CD14-positive monocyte (primary cell): Measurements from ENCODE around the gene TUBA1A. TPM values are rescaled to one million over a fixed set of nuclear protein-coding genes. Genes with fewer than 3 reads are reported as not detected.

Experiments
- DNase-seq, 3 donors: peaks; one replicate each; pipeline ENCODE4 v3.0.0-alpha.2; 2011 to 2022
- H2AFZ ChIP-seq: 2 replicates; pipeline ENCODE4 v1.6.0; 2012; ENCODE audit warnings: mild to moderate bottlenecking, low read depth, low read length, inconsistent platforms; ENCODE audit not compliant: insufficient read depth, poor library complexity, severe bottlenecking
- H3K27ac ChIP-seq, 2 donors: 1 replicate in 1 of 2; 2 replicates in 1 of 2; pipeline ENCODE4 v1.5.1; 2012 to 2013; ENCODE audit warnings: low read length in 2 of 2, control low read depth in 1 of 2, inconsistent platforms in 1 of 2, low read depth in 1 of 2, mild to moderate bottlenecking in 1 of 2
- H3K27me3 ChIP-seq, 2 donors: one replicate each; pipeline versions ENCODE4 v1.6.0 to v1.6.1; 2011 to 2013; ENCODE audit warnings: low read length in 2 of 2; ENCODE audit not compliant: control insufficient read depth in 2 of 2, insufficient read depth in 2 of 2
- H3K36me3 ChIP-seq, 2 donors: replicated peaks in 1 of 2; 1 replicate in 1 of 2; 2 replicates in 1 of 2; pipeline versions ENCODE4 v1.5.1 to v1.6.1; 2012 to 2013; ENCODE audit warnings: low read length in 2 of 2, control low read depth in 1 of 2, inconsistent platforms in 1 of 2, mild to moderate bottlenecking in 1 of 2; ENCODE audit not compliant: insufficient read depth in 2 of 2, control insufficient read depth in 1 of 2
- H3K4me1 ChIP-seq, 2 donors: 1 replicate in 1 of 2; 2 replicates in 1 of 2; pipeline versions ENCODE4 v1.5.1 to v1.6.1; 2012 to 2013; ENCODE audit warnings: low read length in 2 of 2, control low read depth in 1 of 2, inconsistent platforms in 1 of 2, mild to moderate bottlenecking in 1 of 2, moderate library complexity in 1 of 2; ENCODE audit not compliant: insufficient read depth in 2 of 2, control insufficient read depth in 1 of 2
- H3K4me2 ChIP-seq: replicated peaks from 2 replicates; pipeline ENCODE3; 2012; ENCODE audit warnings: low read length, moderate library complexity, mild to moderate bottlenecking; ENCODE audit not compliant: poor library complexity, severe bottlenecking; ENCODE audit errors: extremely low read depth
- H3K4me3 ChIP-seq, 3 experiments: fragments of 200-600 bp in 1 of 3; sonication (generic) in 1 of 3; replicated peaks in 1 of 3; 1 replicate in 2 of 3; 2 replicates in 1 of 3; pipeline ENCODE4 v1.5.1; 2011 to 2013; ENCODE audit warnings: low read length in 3 of 3, mild to moderate bottlenecking in 3 of 3, control low read depth in 2 of 3, low read depth in 2 of 3, inconsistent platforms in 1 of 3, moderate library complexity in 1 of 3
- H3K79me2 ChIP-seq: 2 replicates; pipeline ENCODE4 v1.6.0; 2012; ENCODE audit warnings: mild to moderate bottlenecking, control low read depth, inconsistent platforms, low read length, moderate library complexity; ENCODE audit not compliant: insufficient read depth
- H3K9ac ChIP-seq: 2 replicates; pipeline ENCODE4 v1.6.0; 2017; ENCODE audit warnings: low read length, mild to moderate bottlenecking; ENCODE audit not compliant: insufficient read depth, poor library complexity, severe bottlenecking
- H3K9me3 ChIP-seq, 2 donors: replicated peaks in 1 of 2; 1 replicate in 1 of 2; 2 replicates in 1 of 2; pipeline versions ENCODE4 v1.5.1 to v1.6.1; 2012 to 2013; ENCODE audit warnings: low read length in 2 of 2, control low read depth in 1 of 2; ENCODE audit not compliant: control insufficient read depth in 1 of 2, insufficient read depth in 1 of 2
- H4K20me1 ChIP-seq: 2 replicates; pipeline ENCODE4 v1.6.0; 2012; ENCODE audit warnings: mild to moderate bottlenecking, low read length, control low read depth, moderate library complexity; ENCODE audit not compliant: insufficient read depth
- H3K27ac Mint-ChIP-seq, 7 donors: one replicate each; pipeline ENCODE4 v1.8.0; 2020; ENCODE audit warnings: mild to moderate bottlenecking in 7 of 7, mixed read lengths in 7 of 7, moderate library complexity in 6 of 7, inconsistent platforms in 2 of 7
- H3K27me3 Mint-ChIP-seq, 3 donors: one replicate each; pipeline ENCODE4 v1.8.0; 2021 to 2022; ENCODE audit warnings: low read depth in 3 of 3, mild to moderate bottlenecking in 3 of 3, mixed read lengths in 3 of 3, moderate library complexity in 3 of 3, inconsistent platforms in 1 of 3
- H3K36me3 Mint-ChIP-seq, 2 donors: one replicate each; pipeline ENCODE4 v1.8.0; 2020; ENCODE audit warnings: mixed read lengths in 2 of 2, inconsistent platforms in 1 of 2, mild to moderate bottlenecking in 1 of 2
- H3K4me1 Mint-ChIP-seq: one replicate; pipeline ENCODE4 v1.8.0; 2020; ENCODE audit warnings: mild to moderate bottlenecking, mixed read lengths
- H3K4me3 Mint-ChIP-seq, 2 donors: one replicate each; pipeline ENCODE4 v1.8.0; 2020; ENCODE audit warnings: mild to moderate bottlenecking in 2 of 2, mixed read lengths in 2 of 2, moderate library complexity in 1 of 2
- H3K9me3 Mint-ChIP-seq, 7 donors: one replicate each; pipeline ENCODE4 v1.8.0; 2020 to 2022; ENCODE audit warnings: mixed read lengths in 7 of 7, mild to moderate bottlenecking in 6 of 7, moderate library complexity in 6 of 7, inconsistent platforms in 2 of 7
- CTCF ChIP-seq: fragments of 200-600 bp; IDR thresholded peaks from one replicate; pipeline ENCODE4 v1.8.0; 2022; ENCODE audit warnings: antibody characterized with exemption, mild to moderate bottlenecking
- WGBS: methylation state at CpG from one replicate; pipeline ENCODE4 v1.1.5; 2013; ENCODE audit warnings: missing lambda C conversion rate; ENCODE audit not compliant: insufficient coverage; 5-methylcytosine and 5-hydroxymethylcytosine counted together
- intact Hi-C, 2 donors: fragments of 100-400 bp; cut with micrococcal nuclease; formaldehyde crosslinking; loops; one replicate each; pipeline versions ENCODE4 v1.15.0 to v1.15.1; 2023
- polyA plus RNA-seq, 3 donors: library from polyadenylated mRNA; depleted of rRNA in 1 of 3; unstranded in 2 of 3; stranded (reverse) in 1 of 3; fragments of 300-500 nt in 2 of 3; fragments of >200 nt in 1 of 3; fragmentation: Illumina TruSeq in 2 of 3; gene quantifications; 1 replicate in 2 of 3; 2 replicates in 1 of 3; pipeline ENCODE4 v1.2.3, GENCODE V29; 2012 to 2021

Gene TUBA1A
- polyA plus RNA-seq, 3 donors: 859 to 1,779 (median 946) TPM

- no peak for TF ChIP-seq CTCF
- H2AFZ ChIP-seq: no peak overlapping the region
- no peaks in the 10 kb centered on the region for H4K20me1 ChIP-seq
- Mint-ChIP-seq H3K9me3 (no peaks in the 10 kb centered on the region), H3K27me3 (peaks cover 0 to 3% (median 2%) of the 10 kb centered on the region in 3 donors), H3K36me3 (no peaks in the 10 kb centered on the region), H3K4me1 (peaks cover 2% of the 10 kb centered on the region), H3K27ac (no peak overlapping the region), H3K4me3 (no peak overlapping the region)
- no CpG with 5 or more reads among the region's 3 CpGs for WGBS
- no peaks in the 10 kb centered on the region for H3K79me2 ChIP-seq
- no peak overlapping the region for H3K4me2 ChIP-seq
- H3K9ac ChIP-seq: no peak overlapping the region
- H3K27me3 ChIP-seq: no peaks in the 10 kb centered on the region
- intact Hi-C loops: no loop called here
- H3K4me1 ChIP-seq: peaks cover 0 to 4% of the 10 kb centered on the region in 2 donors
- no peak overlapping the region for H3K27ac ChIP-seq
- no peaks in the 10 kb centered on the region for H3K36me3 ChIP-seq
- no peak for DNase-seq
- H3K4me3 ChIP-seq: no peak overlapping the region
- no peaks in the 10 kb centered on the region for H3K9me3 ChIP-seq
Measured at GRCh38 chr12:49154221-49154620, 34.7 kb downstream of the TUBA1A start.

- no peak for DNase-seq
- Histone ChIP-seq H3K4me1 (peaks cover 0 to 6% of the 10 kb centered on the region in 2 donors), H3K4me3 (no peak overlapping the region), H3K79me2 (no peaks in the 10 kb centered on the region), H3K9me3 (no peaks in the 10 kb centered on the region), H3K36me3 (no peaks in the 10 kb centered on the region), H4K20me1 (no peaks in the 10 kb centered on the region), H3K27ac (no peak overlapping the region), H3K9ac (no peak overlapping the region), H3K27me3 (no peaks in the 10 kb centered on the region), H3K4me2 (no peak overlapping the region), H2AFZ (no peak overlapping the region)
- Mint-ChIP-seq H3K36me3 (peaks cover 0 to 2% of the 10 kb centered on the region in 2 donors), H3K27ac (no peak overlapping the region), H3K4me3 (no peak overlapping the region), H3K27me3 (no peaks in the 10 kb centered on the region), H3K9me3 (no peaks in the 10 kb centered on the region), H3K4me1 (peaks cover 4% of the 10 kb centered on the region)
- no CpG with 5 or more reads among the region's 2 CpGs for WGBS
- intact Hi-C loops: no loop called here
- no peak for TF ChIP-seq CTCF
Measured at GRCh38 chr12:49147384-49147783, 41.5 kb downstream of the TUBA1A start.
